ENCODE measurements around the gene CNTNAP1.
"Not testable (repeated sequence)": the region's sequence is repeated elsewhere in the genome, so short reads cannot be mapped to it uniquely, and the experiment has no call there.

The CNTNAP1 gene

GRCh38 chr17:42686520-42687128 lies 4.3 kb downstream of the CNTNAP1 start:
- DNase-seq = no peak

GRCh38 chr17:42687707-42688320 lies 5.5 kb downstream of the CNTNAP1 start:
- no peak for DNase-seq

GRCh38 chr17:42690596-42690995 lies 8.3 kb downstream of the CNTNAP1 start:
- no peak for DNase-seq

GRCh38 chr17:42691021-42691545 lies 8.8 kb downstream of the CNTNAP1 start:
- no peak for DNase-seq

GRCh38 chr17:42692489-42692888 lies 10.2 kb downstream of the CNTNAP1 start:
- no peak for DNase-seq

- DNase-seq = no peak
Observed at GRCh38 chr17:42694524-42694923, 12.2 kb downstream of the CNTNAP1 start.

- no peak for DNase-seq
Observed at GRCh38 chr17:42695500-42695899, 13.2 kb downstream of the CNTNAP1 start.

GRCh38 chr17:42697108-42697811 lies 14.9 kb downstream of the CNTNAP1 start:
- no peak for DNase-seq

- DNase-seq = no peak
Observed at GRCh38 chr17:42698736-42699414, 16.5 kb downstream of the CNTNAP1 start.

GRCh38 chr17:42699415-42699740 lies 17.0 kb downstream of the CNTNAP1 start:
- DNase-seq = no peak

- no peak for DNase-seq
Observed at GRCh38 chr17:42700586-42701289, 18.4 kb downstream of the CNTNAP1 start.

GRCh38 chr17:42702446-42702845 lies 20.1 kb downstream of the CNTNAP1 start:
- DNase-seq = no peak

- no peak for DNase-seq
Observed at GRCh38 chr17:42704490-42704836, 22.1 kb downstream of the CNTNAP1 start.

- DNase-seq = no peak
Observed at GRCh38 chr17:42704837-42705494, 22.6 kb downstream of the CNTNAP1 start.

GRCh38 chr17:42706732-42707131 lies 24.4 kb downstream of the CNTNAP1 start:
- DNase-seq = no peak

- no peak for DNase-seq
Observed at GRCh38 chr17:42708588-42708987, 26.3 kb downstream of the CNTNAP1 start.

- no peak for DNase-seq
Observed at GRCh38 chr17:42709561-42709960, 27.2 kb downstream of the CNTNAP1 start.

GRCh38 chr17:42720996-42721583 lies 38.8 kb downstream of the CNTNAP1 start:
- no peak for DNase-seq

- DNase-seq = no peak
Observed at GRCh38 chr17:42723636-42724035, 41.3 kb downstream of the CNTNAP1 start.

- no peak for DNase-seq
Observed at GRCh38 chr17:42725143-42725542, 42.8 kb downstream of the CNTNAP1 start.

- no peak for DNase-seq
Observed at GRCh38 chr17:42740699-42741098, 58.4 kb downstream of the CNTNAP1 start.

- DNase-seq = not testable (repeated sequence)
Observed at GRCh38 chr17:42742916-42743315, 60.6 kb downstream of the CNTNAP1 start.

Measured in activated naive CD4-positive, alpha-beta T cell treated with anti-CD3 and anti-CD28 coated beads, Interleukin-2, amount 50 U/mL, for 16 hours (primary cell).